Astrocyte (in vitro differentiated cells and primary cell): Measurements from ENCODE around the gene GKAP1.
"Not testable (repeated sequence)": the region's sequence is repeated elsewhere in the genome, so short reads cannot be mapped to it uniquely, and the experiment has no call there.

Experiments
- EZH2 ChIP-seq: IDR thresholded peaks from 2 replicates; pipeline ENCODE4 v1.6.1; 2012; ENCODE audit warnings: mild to moderate bottlenecking, low read length, inconsistent platforms; ENCODE audit not compliant: insufficient read depth
- TF ChIP-seq, protein P1 (sequence below): IDR thresholded peaks from 2 replicates; pipeline ENCODE4 v1.5.1; 2011; ENCODE audit warnings: low read depth, mild to moderate bottlenecking, inconsistent platforms, low read length, moderate library complexity; ENCODE audit not compliant: insufficient read depth

- TF ChIP-seq, protein P1, sequence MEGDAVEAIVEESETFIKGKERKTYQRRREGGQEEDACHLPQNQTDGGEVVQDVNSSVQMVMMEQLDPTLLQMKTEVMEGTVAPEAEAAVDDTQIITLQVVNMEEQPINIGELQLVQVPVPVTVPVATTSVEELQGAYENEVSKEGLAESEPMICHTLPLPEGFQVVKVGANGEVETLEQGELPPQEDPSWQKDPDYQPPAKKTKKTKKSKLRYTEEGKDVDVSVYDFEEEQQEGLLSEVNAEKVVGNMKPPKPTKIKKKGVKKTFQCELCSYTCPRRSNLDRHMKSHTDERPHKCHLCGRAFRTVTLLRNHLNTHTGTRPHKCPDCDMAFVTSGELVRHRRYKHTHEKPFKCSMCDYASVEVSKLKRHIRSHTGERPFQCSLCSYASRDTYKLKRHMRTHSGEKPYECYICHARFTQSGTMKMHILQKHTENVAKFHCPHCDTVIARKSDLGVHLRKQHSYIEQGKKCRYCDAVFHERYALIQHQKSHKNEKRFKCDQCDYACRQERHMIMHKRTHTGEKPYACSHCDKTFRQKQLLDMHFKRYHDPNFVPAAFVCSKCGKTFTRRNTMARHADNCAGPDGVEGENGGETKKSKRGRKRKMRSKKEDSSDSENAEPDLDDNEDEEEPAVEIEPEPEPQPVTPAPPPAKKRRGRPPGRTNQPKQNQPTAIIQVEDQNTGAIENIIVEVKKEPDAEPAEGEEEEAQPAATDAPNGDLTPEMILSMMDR, result not testable (repeated sequence)
- TF ChIP-seq EZH2, result not testable (repeated sequence)
Observed at GRCh38 chr9:83728591-83729368, 88.8 kb downstream of the GKAP1 start.
